Measurements from ENCODE around the gene ZNF746. TPM values are rescaled to one million over a fixed set of nuclear protein-coding genes. Genes with fewer than 3 reads are reported as not detected.

Gene ZNF746
- total and polyA plus RNA-seq, 10 of the 15 experiments (the other 5 are each of a cell fraction or from before 2014, with no cell fraction given) = 1.2 to 19.0 (median 6.3) TPM

GRCh38 chr7:149497467-149498261, at the start of gene ZNF746 (continued):
- no peak for TF ChIP-seq PBX3 (IDR thresholded peaks at IDR 0.05; ENCODE audit: insufficient replicate concordance, low read depth, low read length)
- TF ChIP-seq POLR2A (IDR thresholded peaks at IDR 0.05; ENCODE audit: low read depth, low read length) = peak; percentile 76
- TF ChIP-seq EZH2 (IDR thresholded peaks at IDR 0.05; ENCODE audit: borderline replicate concordance, control insufficient read depth, low read depth, low read length) = no peak
- no peak for TF ChIP-seq HDAC2 (IDR thresholded peaks at IDR 0.05)
- no peak for TF ChIP-seq RAD51 (IDR thresholded peaks at IDR 0.05)
- no peak for TF ChIP-seq E4F1 (IDR thresholded peaks at IDR 0.05; ENCODE audit: borderline replicate concordance, partially characterized antibody)
- no peak for TF ChIP-seq HSF1 (IDR thresholded peaks at IDR 0.05; ENCODE audit: low read depth, low read length)
- 0 out of 2 replicates have a peak, but pooled peaks have one; percentile 32 for TF ChIP-seq ZNF217 (IDR thresholded peaks at IDR 0.05)
- TF ChIP-seq RCOR1 (conservative IDR thresholded peaks at IDR 0.05; ENCODE audit: low read depth, low read length) = no peak
- 0 out of 2 replicates have a peak, but pooled peaks have one; percentile 35 for TF ChIP-seq ESRRA (IDR thresholded peaks at IDR 0.05; ENCODE audit: low read length)
- no peak for TF ChIP-seq WRNIP1 (IDR thresholded peaks at IDR 0.05; ENCODE audit: borderline replicate concordance, low read depth, low read length)
- TF ChIP-seq ZNF687 (IDR thresholded peaks at IDR 0.05) = peak; percentile 59; the same call in 1 of the 2 replicates
- no peak for TF ChIP-seq HDGF (IDR thresholded peaks at IDR 0.05)
- TF ChIP-seq ZNF207 (IDR thresholded peaks at IDR 0.05; ENCODE audit: borderline replicate concordance) = no peak
- TF ChIP-seq MXI1 (IDR thresholded peaks at IDR 0.05; ENCODE audit: low read depth, low read length) = no peak; the same call in 1 of the 2 replicates
- no peak for TF ChIP-seq SMAD1 (IDR thresholded peaks at IDR 0.05; ENCODE audit: low read depth, partially characterized antibody)
- no peak for TF ChIP-seq IRF3 (IDR thresholded peaks at IDR 0.05)
- no peak for TF ChIP-seq PML (IDR thresholded peaks at IDR 0.05; ENCODE audit: low read length)
